ENCODE measurements around the gene TULP4.

DNA sequence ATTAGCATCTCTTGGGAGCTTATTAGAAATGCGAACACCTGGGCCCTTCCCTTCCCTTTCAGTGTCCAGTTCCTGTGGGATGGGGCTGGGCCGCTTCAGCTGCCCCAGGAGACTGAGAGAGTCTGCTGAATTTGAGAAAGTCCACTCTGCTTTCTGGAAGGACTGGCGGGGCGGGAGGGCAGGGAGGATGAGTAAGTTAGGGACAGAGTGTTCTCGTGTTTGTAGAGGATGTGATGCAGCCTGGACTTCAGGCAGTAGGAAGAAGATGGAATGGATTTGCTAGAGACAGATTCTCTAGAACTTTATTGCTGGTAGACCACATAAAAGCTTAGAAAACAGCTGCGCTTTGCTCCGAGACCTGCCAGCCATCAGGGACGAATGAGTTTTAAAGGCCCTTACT, 1.1 kb upstream of the TULP4 start:
- TF ChIP-seq, protein P1, sequence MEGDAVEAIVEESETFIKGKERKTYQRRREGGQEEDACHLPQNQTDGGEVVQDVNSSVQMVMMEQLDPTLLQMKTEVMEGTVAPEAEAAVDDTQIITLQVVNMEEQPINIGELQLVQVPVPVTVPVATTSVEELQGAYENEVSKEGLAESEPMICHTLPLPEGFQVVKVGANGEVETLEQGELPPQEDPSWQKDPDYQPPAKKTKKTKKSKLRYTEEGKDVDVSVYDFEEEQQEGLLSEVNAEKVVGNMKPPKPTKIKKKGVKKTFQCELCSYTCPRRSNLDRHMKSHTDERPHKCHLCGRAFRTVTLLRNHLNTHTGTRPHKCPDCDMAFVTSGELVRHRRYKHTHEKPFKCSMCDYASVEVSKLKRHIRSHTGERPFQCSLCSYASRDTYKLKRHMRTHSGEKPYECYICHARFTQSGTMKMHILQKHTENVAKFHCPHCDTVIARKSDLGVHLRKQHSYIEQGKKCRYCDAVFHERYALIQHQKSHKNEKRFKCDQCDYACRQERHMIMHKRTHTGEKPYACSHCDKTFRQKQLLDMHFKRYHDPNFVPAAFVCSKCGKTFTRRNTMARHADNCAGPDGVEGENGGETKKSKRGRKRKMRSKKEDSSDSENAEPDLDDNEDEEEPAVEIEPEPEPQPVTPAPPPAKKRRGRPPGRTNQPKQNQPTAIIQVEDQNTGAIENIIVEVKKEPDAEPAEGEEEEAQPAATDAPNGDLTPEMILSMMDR (conservative IDR thresholded peaks at IDR 0.05 in 1 of 2, IDR thresholded peaks at IDR 0.05 in 1 of 2; ENCODE audit: extremely low read depth in 1 of 2, insufficient read depth in 1 of 2, low read depth in 1 of 2, low read length in 2 of 2) = no peak
- TF ChIP-seq EZH2 (IDR thresholded peaks at IDR 0.05; ENCODE audit: borderline replicate concordance, low read length) = no peak
